Central memory CD4-positive, alpha-beta T cell (primary cell): ENCODE results near the gene COL21A1.

Source experiments
- DNase-seq: peaks from one replicate; pipeline ENCODE4 v3.0.0; 2022

COL21A1 gene

DNA sequence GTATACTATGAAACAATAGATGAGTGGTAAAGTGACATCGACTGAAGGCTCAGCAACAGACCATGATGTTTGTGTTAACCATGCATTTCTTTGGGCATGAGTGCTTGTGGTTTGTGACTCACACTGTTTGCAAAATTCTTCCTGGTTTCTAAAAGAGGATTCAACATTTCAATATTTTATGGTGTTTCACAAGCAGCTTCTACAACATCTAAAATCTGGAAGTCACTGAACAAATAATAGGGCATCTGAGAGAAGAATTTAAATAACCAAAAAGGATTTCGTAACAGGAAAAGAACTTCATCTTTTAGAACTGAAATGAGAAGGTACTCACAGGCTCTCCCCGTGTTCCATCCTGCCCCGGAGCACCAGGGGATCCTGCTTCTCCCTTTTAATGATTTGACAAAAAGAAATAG lies 146.2 kb downstream of the COL21A1 start:
- DNase-seq: no peak

DNA sequence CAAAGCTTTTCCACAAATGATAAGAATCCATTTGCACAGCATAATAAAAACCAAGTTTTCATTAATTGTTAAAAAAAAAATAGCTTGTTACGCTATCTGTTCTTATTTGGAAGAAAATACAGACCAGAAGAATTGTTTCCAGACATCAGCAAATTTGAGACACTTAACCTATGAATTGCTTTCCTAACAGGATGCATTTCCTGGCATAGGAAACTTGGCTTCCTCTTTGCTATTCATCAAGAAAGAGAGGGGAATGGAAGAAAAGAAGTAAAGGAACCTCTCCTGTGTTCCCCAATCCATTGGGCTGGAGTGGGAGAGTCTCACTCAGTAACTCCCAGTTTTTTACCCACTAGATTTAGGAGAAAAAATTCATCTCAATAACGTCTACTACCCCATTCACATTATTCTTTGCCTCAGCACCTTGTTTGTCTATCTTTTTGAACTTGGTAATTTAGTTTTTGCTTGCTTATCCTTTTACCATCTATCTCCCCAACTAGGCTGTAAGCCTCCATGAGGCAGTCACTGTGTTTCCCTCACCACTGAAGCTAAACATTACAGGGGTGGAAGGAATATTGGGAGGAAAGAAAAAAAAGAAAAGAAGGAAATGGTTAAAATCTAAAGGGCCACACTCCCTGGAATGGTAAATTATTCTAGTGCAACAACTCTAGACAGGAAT lies 150.3 kb downstream of the COL21A1 start:
- no peak for DNase-seq

DNA sequence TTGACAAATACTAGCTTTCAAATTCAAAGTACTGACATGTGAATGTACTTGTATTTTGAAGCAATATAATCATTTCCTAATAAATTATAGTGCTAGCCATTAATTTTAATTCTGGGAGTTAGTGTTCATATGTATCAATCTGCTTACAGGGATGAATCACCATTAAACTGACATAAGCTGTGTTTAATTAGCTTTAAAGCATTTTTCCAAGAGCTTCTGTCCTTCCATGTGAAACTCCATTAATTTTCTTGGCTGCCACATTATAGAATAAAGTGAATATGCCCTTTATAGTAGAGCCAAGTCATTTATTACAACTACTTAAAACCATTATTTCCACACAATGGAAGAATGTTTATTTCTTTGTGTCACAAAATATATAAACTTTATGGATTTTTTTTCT lies 150.8 kb downstream of the COL21A1 start:
- DNase-seq: no peak

DNA sequence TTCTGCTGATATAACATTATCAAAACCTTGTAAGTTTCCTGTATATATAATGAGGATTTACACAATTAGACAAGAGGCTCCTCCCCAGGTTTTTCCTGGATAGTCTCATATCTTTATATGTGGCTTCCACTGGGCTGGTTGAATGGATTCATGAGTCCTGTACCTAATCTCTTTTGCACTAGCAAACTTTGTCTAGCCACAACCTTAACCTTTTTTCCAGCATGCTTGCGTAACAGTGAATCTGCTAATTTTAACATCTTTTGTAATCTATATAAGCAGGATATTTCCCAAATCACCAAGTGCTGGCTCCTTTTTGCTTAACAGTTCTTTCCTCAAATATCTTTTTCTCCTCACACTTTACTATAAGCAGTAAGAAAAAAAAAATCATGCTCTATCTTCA lies 153.6 kb downstream of the COL21A1 start:
- DNase-seq: no peak

DNA sequence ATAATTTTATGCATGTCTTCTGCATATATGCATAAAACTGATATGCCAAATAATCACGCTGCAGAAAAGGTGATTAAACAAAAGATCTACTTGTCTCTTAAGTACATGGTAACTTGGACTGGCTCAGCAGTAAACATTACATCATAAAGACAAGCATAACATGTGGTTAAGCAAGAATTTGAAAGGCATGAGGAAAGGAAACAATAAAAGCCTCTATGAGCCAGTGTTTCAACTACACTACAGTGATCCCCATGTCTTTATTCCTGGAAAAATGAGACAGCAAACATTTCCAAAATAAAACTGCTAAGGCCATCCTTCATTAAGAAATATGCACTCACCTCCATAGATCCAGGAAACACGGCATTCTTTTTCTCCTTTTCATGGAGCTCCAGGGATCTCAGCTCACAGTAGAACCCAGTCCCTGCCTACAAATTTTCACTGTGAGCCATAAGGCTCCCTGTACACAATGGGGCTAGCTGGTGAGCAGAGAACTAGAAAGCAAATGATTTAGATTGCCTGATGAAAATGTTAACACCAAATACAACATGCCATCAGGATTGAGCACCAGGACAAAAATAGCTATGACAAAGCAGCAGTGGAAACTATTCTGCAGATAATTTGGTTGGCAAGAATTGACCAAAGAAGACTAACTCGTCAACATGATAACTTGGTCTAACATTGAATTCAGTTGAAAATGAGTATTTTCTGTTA lies 156.1 kb downstream of the COL21A1 start:
- no peak for DNase-seq

DNA sequence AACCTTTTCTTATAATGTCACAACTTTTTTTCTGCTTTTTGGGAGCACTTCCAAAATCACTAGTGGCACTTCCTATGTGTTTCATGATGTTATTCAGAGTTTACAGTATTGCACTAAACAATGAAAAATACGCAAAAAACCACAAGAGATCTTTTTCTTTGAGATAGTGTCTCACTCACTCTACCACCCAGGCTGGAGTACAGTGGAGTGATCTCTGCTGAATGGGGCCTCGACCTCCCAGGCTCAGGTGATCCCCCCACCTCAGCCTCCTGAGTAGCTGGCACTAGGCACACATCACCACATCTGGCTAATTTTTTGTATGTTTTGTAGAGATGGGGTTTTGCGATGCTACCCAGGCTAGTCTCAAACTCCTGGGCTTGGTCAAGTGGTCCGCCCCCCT lies 158.7 kb downstream of the COL21A1 start:
- no peak for DNase-seq

DNA sequence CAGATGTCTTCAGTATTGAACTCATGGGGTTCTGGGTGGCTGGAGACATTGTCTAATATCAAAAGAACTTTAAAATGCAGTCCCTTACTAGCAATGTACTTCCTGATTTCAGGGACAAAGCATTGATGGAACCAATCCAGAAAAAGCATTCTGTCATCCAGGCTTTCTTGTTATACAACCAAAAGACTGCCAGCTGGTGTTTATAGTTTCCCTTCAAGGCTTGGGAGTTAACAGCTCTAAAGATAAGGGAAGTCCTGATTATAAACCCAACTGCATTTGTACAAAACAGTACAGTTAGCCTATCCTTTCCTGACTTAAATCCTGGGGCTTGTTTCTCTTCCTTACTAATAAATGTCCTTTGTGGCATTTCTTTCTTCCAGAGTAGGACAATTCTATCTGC lies 160.0 kb downstream of the COL21A1 start:
- no peak for DNase-seq

DNA sequence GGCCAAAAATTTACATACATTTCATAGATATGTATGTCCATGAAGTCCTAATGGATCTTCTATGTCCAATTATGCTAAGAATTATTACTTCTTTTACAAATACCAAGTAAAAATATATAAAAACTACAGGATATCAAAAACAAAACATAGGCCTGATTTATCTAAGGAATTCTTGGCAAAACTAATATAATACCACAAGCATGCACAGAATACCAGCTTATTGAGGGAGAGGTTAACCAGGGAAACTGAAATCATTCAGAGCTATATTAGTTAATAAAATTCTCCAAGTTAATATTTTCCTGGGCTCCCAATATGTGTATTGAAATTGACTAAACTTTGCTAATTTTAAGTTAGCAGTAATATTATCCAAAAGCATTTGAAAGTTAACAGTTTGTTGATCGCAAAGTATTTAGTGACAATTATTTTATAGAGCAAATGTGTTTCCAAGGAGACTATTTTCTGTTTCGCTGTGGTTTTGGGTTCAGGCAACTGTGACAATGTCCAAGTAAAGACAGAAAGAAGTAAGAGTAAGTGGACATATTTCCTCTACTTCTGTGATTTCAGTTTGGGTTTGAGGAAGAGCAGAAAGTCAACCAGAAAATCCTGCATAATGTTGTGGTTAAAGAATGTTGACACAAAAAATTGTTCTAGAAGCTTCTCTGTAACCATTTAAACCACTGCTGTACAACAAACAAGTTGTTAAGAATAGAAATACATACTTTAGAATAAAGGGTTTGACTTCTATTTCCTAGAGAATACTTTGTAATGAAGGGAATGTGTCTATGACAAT lies 167.4 kb downstream of the COL21A1 start:
- no peak for DNase-seq

DNA sequence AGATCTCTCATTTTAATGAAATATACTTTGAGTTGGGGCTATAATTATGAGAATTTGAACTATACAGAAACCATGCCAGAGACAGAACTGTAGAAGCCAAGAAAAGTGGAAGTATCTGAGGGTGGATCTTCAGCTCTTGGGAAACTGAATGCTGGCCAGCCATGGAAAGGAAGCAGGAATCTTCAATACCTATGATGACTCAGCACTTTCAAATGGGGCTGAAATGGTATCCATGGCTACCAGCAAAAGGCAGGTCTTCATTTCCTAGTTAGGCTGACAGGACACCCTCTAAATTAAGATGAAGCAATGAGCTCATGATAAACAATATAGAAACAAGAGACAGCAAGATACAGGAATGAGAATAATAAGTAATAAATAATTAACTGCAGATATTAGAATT lies 171.3 kb downstream of the COL21A1 start:
- no peak for DNase-seq

DNA sequence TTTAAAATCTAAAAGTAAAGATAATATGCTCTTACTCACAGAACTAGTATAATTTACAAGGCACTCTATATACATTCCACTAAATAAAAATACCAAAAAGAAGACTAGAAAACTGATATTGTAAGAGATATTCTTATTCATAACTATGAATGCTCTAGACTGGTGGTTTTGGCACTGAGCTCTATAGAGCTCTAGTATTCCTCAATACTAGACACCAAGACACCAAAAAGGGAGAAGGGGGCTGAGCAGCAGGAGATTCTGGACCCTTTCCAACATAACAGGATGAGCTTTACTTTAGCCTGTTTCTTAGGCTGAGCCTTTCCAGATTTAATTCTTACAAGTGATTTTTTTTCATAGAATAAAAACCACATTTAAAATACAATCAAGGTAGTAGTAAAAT lies 173.6 kb downstream of the COL21A1 start:
- DNase-seq: no peak

DNA sequence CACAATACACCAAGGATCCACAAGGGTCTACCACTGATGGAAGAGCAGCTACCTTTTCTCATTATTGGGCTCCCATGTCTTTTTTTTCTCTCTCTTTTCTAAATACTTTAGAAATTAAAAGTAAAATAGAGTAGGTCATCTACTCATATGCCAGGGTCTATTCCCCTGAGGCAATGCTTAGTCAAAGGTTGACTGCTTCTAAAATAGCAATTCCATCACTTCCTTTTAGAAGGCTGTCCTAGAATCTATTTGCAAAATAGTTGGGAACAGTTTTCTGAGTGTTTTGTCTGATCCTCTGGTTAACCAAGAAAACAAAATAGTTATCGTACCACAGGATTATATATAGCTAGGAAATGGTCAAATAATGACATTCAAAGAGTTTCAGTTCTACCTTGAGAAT lies 174.1 kb downstream of the COL21A1 start:
- DNase-seq: no peak

DNA sequence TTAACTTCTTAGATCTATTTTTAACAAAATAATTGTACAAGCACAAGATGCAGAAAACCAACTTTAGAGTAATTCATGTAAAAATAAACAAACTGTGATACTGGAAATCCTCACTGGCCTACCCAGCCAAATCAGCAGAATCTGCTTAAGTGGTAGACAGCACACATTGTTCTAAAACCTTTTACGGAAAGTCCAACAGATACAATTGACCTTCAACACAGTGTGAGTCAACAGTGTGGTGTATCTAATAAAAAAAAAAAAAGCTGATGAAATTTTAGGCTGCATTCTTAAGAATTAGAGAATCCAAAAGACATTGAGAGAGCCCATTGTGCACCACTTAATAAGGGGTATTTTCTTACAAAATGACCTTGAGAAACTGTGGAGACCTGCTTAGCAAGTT lies 174.5 kb downstream of the COL21A1 start:
- DNase-seq: no peak

DNA sequence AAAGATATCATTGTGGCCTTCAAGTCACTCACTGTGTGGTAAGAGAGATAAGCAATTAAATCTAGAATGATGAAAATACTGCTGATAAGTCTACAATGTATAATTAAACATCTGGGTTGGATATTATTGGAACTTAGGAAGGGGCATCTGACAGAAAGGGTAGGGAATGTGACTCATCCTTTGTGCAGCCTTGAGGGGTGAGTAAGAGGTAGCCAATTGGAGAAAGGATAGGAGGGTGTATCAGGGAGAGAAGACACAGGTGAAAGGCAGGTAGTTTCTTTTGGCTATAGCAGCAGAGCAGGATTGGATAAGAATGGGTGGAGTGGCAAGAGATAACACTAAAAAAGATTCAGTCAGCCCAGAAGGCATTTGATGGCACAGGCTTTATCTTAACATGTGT lies 182.0 kb downstream of the COL21A1 start:
- no peak for DNase-seq

DNA sequence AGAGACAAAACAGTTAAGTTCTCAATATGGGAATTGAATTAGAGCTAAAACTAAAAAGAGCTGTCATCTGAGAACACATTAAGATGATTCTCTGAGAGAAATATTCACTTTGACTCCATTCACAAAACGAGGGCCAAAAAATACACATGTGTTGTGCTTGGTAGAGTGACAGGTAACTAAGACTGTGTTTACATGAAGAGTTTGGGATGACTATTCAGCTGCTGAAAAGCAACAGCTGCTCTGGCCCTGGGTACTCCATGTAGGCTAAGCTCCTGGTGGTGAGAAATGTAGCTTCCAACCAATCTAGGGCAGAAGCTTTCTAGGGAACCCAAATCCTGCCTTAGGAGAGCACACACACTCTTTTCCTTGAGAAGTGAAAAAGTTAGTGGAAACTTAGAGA lies 184.5 kb downstream of the COL21A1 start:
- no peak for DNase-seq

DNA sequence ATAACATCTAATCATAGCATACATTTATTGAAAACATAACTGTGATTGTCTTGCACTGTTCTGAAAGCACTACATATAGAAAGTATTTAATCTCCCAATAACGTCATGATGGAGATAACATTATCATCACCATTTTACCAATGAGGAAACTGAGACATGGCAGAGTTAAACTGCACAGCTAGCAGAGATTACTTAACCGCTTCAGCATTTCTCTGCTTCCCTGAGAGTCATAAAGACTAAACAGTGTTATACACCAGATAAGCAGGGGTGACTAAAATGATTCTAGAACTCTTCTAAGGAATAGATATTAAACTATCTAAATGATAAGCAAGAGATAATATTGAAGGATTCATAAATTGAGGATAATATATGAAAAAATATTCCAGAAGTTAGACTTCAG lies 188.7 kb downstream of the COL21A1 start:
- DNase-seq: no peak

DNA sequence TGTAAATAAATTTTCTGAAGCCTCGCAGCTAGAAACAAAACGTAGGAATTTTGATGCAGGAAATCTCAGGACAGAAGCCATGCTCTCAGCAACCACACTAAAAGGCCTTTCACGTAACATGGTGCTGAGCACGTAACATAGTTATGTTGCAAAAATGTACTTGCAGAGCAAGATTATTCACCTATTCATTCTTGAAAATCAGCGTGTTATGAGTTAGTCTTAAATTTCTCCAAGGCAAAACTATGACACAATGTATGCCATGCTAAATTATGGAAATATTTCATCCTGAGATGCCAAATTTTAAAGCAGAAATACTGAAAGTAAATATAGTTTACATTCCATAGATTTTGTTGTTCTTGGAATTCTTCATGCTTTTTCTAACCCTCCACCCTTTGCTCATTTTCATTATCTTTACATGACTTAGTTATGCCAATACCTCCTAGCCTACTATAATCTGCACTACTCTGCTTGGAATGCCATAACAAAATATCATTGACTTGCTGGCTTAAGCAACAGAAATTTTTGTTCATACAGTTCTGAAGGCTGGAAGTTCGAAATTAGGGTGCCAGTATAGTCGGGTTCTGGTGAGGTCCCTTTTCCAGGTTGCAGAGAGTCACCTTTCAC lies 192.2 kb downstream of the COL21A1 start:
- DNase-seq: no peak

DNA sequence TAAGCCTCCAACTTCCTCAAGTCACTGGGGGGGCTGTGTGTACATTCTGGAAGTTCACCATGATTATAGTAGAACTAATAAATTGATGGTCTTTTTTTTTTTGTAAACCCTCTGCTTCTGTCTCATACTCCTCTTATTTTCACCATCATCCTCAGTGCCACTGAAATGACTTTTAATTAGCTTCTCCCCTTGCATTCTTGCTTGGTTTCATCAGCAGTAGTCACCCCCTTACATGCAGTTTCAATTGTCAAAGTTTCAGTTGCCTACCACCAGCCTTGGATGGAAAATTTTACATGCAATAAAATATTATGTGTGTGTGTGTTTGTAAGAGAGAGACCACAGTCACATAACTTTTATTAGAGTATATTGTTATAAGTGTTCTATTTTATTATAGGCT lies 196.2 kb downstream of the COL21A1 start:
- DNase-seq: no peak

DNA sequence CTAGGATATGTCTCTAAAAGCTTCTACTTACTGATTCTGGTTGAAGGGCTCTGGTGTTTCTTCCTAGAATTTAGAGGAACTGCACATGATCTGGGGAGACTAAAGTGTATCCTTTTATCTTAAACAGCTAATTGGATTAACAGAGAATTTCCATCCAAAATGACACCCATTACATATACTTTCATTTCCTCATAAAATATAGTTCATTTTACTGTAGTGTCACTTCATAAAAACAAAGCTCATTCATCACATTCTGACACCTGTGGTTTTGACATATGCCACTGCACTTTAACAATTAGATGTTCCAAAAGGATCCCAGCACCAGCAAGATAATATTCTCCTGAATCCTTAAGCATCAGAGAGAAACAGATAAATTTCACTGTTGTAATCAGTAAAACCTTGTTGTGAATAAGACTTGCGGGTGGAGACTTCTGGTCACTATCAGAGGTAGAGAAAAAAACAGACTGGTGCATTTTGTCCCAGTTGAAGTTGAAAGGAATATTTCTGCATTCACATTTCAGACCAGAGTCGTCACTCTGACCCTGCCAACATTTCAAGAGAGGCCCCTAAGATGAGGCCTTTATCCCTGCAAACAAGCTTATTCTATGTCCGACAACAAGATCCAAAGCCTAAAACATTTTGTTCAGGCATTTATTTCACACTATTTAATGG lies 196.7 kb downstream of the COL21A1 start:
- no peak for DNase-seq

DNA sequence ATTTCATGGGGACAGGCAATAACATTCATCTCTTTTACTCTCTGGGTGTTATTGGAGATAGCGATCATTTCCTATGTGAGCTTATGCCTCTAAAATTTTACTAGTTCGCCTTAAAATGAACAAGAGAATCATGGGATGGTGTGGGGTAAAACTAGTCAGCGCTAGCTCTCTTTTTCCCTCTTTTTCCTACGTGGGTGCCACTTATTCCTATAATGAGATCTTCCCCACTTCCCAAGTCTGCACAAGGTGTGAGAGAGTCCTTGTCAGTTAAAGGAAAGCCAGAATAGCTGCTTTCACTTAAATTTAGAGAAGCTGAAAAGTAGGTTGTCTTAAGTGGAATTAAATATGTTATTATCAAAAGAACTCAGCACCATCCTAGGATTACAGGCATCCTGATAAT lies 198.8 kb downstream of the COL21A1 start:
- no peak for DNase-seq

DNA sequence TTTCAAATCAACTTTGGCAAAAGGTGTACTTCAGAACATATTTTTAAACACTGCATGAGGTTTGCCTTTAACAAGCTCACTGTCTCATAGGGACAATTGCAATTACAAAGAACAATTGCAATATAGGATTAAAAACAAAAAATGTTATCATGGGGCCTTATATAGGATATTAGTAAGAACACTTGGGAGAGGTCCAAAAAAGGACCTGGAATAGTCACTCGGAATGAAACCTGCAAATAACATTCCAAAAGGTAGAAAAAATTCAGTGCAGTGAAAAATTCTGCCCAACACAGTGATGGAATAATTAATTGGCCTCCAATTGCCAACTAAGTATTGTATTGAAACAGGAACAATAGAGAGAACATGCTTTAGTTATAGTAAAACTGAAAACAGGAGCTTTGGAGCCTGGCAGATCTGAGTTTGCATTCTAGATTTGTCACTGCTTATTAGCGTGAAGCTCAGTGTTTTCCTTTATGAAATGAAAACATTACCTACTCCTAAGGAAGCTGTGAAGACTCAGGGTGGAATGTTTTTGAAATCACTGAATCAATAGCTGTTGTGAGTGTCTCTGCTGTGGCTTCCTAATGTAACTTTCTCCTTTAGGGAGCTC lies 199.3 kb downstream of the COL21A1 start:
- DNase-seq: no peak

DNA sequence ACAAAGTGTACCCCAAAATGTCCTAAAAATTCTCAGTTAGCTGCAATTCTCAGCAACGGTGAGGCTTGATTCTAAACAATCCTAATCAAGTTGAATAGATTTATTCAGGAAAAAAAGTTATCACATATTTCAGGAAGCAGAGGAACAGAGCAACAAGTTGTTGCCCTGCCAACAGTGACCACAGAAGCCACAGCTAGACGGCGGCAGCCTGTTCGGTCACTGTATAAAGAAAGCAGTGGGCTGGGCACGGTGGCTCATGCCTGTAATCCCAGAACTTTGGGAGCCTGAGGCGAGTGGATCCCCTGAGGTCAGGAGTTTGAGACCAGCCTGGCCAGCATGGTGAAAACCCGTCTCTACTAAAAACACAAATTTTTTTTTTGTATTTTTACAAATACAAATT lies 200.8 kb downstream of the COL21A1 start:
- no peak for DNase-seq

DNA sequence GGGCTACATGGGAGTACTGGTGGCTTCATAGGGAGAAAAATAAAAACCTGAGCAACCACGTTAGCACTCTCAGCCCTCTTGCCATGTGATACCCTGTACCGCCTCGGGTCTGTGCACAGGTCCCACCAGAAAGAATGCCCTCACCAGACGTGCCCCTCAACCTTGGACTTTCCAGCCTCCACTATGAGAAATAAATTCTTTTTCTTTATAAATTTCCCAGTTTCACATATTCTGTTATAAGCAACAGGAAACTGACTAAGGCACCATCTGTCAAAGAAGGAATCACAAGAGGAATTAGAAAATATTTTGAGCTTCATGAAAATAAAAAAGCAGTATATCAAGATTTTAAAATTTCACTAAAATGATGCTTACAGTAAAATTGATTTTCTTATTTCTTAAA lies 203.6 kb downstream of the COL21A1 start:
- no peak for DNase-seq

DNA sequence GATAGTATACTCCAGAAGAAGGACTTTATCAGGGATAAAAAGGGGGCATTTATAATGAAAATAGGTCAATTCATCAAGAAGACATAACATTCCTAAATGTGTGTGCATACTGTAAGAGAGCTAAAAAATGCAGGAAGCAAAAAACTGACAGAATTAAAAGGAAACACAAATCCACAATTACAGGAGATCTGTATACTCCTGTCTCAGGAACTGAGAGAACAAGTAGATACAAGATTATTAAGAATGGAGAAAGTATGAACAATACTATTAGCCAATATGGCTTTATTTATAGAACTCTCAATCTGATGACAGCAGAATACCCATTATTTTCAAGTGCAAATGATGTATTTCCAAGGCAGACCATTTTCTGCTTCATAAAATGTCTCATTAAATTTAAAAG lies 204.3 kb downstream of the COL21A1 start:
- DNase-seq: no peak
